Dermis microvascular lymphatic vessel endothelial cell (primary cell): Measurements from ENCODE around the gene ERN1. TPM values are rescaled to one million over a fixed set of nuclear protein-coding genes. Genes with fewer than 3 reads are reported as not detected.
"Not testable (repeated sequence)": the region's sequence is repeated elsewhere in the genome, so short reads cannot be mapped to it uniquely, and the experiment has no call there.

Experiments used
- DNase-seq, 2 donors: peaks; one replicate each; pipeline versions ENCODE4 v3.0.0 to v3.0.0-alpha.2; 2010; ENCODE audit warnings: low read depth in 2 of 2
- total RNA-seq: library from RNA; depleted of rRNA; stranded (reverse); fragments of >200 nt; gene quantifications from 2 replicates; pipeline ENCODE4 v1.2.1, GENCODE V29; 2014

ERN1 gene
- total RNA-seq = 5.6 and 14.3 TPM in 2 replicates

- DNase-seq = peak; percentile 78 to 96
Measured at GRCh38 chr17:64129765-64130558, at the start of gene ERN1. TSS of gene ERN1 (minus strand) at chr17:64130144. CDS start at chr17:64130029, 115 bp downstream.

GRCh38 chr17:64179024-64179423 is 49.1 kb upstream of the ERN1 start:
- DNase-seq = not testable (repeated sequence)

GRCh38 chr17:64178011-64178825 is 48.3 kb upstream of the ERN1 start:
- DNase-seq = no peak

GRCh38 chr17:64177311-64178010 is 47.5 kb upstream of the ERN1 start:
- no peak for DNase-seq

GRCh38 chr17:64176556-64176955 is 46.6 kb upstream of the ERN1 start:
- no peak for DNase-seq

- peak in 1 of 2 donors; percentile 82 for DNase-seq
Measured at GRCh38 chr17:64174686-64175456, 44.9 kb upstream of the ERN1 start.

- DNase-seq = no peak
Measured at GRCh38 chr17:64173646-64174045, 43.7 kb upstream of the ERN1 start.

GRCh38 chr17:64172510-64172909 is 42.6 kb upstream of the ERN1 start:
- peak; percentile 60 to 95 for DNase-seq

- DNase-seq = peak; percentile 80 to 85
Measured at GRCh38 chr17:64171041-64171440, 41.1 kb upstream of the ERN1 start.

- no peak for DNase-seq
Measured at GRCh38 chr17:64170286-64170685, 40.3 kb upstream of the ERN1 start.

GRCh38 chr17:64167666-64168065 is 37.7 kb upstream of the ERN1 start:
- DNase-seq = not testable (repeated sequence)

GRCh38 chr17:64166876-64167275 is 36.9 kb upstream of the ERN1 start:
- no peak for DNase-seq

- no peak for DNase-seq
Measured at GRCh38 chr17:64165347-64165746, 35.4 kb upstream of the ERN1 start.

GRCh38 chr17:64164596-64165285 is 34.8 kb upstream of the ERN1 start:
- DNase-seq = no peak

GRCh38 chr17:64163468-64163867 is 33.5 kb upstream of the ERN1 start:
- no peak for DNase-seq

GRCh38 chr17:64162554-64162953 is 32.6 kb upstream of the ERN1 start:
- no peak for DNase-seq

- no peak for DNase-seq
Measured at GRCh38 chr17:64161380-64162176, 31.6 kb upstream of the ERN1 start.

GRCh38 chr17:64160378-64160777 is 30.4 kb upstream of the ERN1 start:
- DNase-seq = no peak

GRCh38 chr17:64158831-64159590 is 29.1 kb upstream of the ERN1 start:
- no peak for DNase-seq
